Stomach (tissue), 9 donors: ENCODE data around the gene RNF130. TPM values are rescaled to one million over a fixed set of nuclear protein-coding genes. Genes with fewer than 3 reads are reported as not detected.

ENCODE experiments used
- DNase-seq, 2 donors: peaks; one replicate each; pipeline versions ENCODE4 v3.0.0 to v3.0.0-alpha.2; 2013 to 2019
- H3K27ac ChIP-seq, 5 donors: fragments of 200-600 bp in 4 of 5; sonication (generic) in 4 of 5; one replicate each; pipeline ENCODE4 v1.5.1; 2013 to 2019; ENCODE audit warnings: mild to moderate bottlenecking in 1 of 5, moderate library complexity in 1 of 5
- H3K27me3 ChIP-seq, 3 donors: fragments of 200-600 bp; sonication (generic); one replicate each; pipeline ENCODE4 v1.5.1; 2017 to 2019; ENCODE audit warnings: mixed run types in 1 of 3
- H3K36me3 ChIP-seq, 4 donors: fragments of 200-600 bp; sonication (generic); 1 replicate in 3 of 4; 2 replicates in 1 of 4; pipeline ENCODE4 v1.5.1; 2016 to 2019
- H3K4me1 ChIP-seq, 4 donors: fragments of 200-600 bp; sonication (generic); one replicate each; pipeline ENCODE4 v1.5.1; 2016 to 2019
- H3K4me3 ChIP-seq, 4 donors: fragments of 200-600 bp; sonication (generic) in 3 of 4; one replicate each; pipeline ENCODE4 v1.5.1; 2016 to 2019; ENCODE audit warnings: mild to moderate bottlenecking in 1 of 4
- H3K9me3 ChIP-seq, 4 donors: fragments of 200-600 bp; sonication (generic); one replicate each; pipeline ENCODE4 v1.5.1; 2016 to 2019
- EP300 ChIP-seq: sonication (generic); formaldehyde crosslinking; IDR thresholded peaks from one replicate; pipeline ENCODE4 v1.6.1; 2017; ENCODE audit warnings: antibody characterized with exemption
- POLR2A ChIP-seq, 4 donors: fragments of 450-650 bp; IDR thresholded peaks; one replicate each; pipeline ENCODE4 v1.6.1; 2016; ENCODE audit warnings: antibody characterized with exemption in 4 of 4, control low read depth in 2 of 4, mild to moderate bottlenecking in 1 of 4, moderate library complexity in 1 of 4
- POLR2AphosphoS5 ChIP-seq, 3 donors: sonication (generic); formaldehyde crosslinking; IDR thresholded peaks; one replicate each; pipeline ENCODE4 v1.6.1; 2016; ENCODE audit warnings: antibody characterized with exemption in 3 of 3
- WGBS, 5 donors: extraction: QIAGEN DNeasy Blood & Tissue Kit in 3 of 5; methylation state at CpG; one replicate each; pipeline versions ENCODE4 v1.1.5 to v1.1.7; 2013 to 2018; 5-methylcytosine and 5-hydroxymethylcytosine counted together
- intact Hi-C: fragments of 100-400 bp; cut with DNase I; formaldehyde crosslinking; loops from one replicate; pipeline ENCODE4 v1.15.1; 2023; ENCODE audit warnings: low total_unique reads
- polyA plus RNA-seq, 3 donors: library from polyadenylated mRNA; stranded (reverse); fragments of 200-250 nt; gene quantifications; one replicate each; pipeline ENCODE4 v1.2.3, GENCODE V29; 2013
- total RNA-seq, 5 donors: library from RNA; depleted of rRNA; stranded (reverse); fragments of >200 nt; gene quantifications; one replicate each; pipeline versions ENCODE4 v1.1.0 to v1.2.3, GENCODE V29; 2014 to 2016
- TF ChIP-seq, protein P1 (sequence below), 7 experiments: fragments of 450-650 bp in 4 of 7; fragments of 200-600 bp in 3 of 7; sonication (generic) in 3 of 7; IDR thresholded peaks; one replicate each; pipeline ENCODE4 v1.5.1; 2016 to 2019; ENCODE audit warnings: antibody characterized with exemption in 7 of 7, control low read depth in 2 of 7, mild to moderate bottlenecking in 1 of 7
- donor health status: healthy with polysubstance abuse.
- donor health status: Bipolar disorder and iron deficiency.
- donor health status: healthy.

RNF130 gene
- total and polyA plus RNA-seq, 8 donors = 27.0 to 87.8 (median 56.1) TPM

- Histone ChIP-seq H3K9me3 (no peaks in the 10 kb centered on the region), H3K4me3 (no peak overlapping the region), H3K27me3 (no peaks in the 10 kb centered on the region), H3K36me3 (no peaks in the 10 kb centered on the region), H3K4me1 (peaks cover 9 to 54% (median 33%) of the 10 kb centered on the region in 4 donors), H3K27ac (no peak overlapping the region)
- TF ChIP-seq, protein P1, sequence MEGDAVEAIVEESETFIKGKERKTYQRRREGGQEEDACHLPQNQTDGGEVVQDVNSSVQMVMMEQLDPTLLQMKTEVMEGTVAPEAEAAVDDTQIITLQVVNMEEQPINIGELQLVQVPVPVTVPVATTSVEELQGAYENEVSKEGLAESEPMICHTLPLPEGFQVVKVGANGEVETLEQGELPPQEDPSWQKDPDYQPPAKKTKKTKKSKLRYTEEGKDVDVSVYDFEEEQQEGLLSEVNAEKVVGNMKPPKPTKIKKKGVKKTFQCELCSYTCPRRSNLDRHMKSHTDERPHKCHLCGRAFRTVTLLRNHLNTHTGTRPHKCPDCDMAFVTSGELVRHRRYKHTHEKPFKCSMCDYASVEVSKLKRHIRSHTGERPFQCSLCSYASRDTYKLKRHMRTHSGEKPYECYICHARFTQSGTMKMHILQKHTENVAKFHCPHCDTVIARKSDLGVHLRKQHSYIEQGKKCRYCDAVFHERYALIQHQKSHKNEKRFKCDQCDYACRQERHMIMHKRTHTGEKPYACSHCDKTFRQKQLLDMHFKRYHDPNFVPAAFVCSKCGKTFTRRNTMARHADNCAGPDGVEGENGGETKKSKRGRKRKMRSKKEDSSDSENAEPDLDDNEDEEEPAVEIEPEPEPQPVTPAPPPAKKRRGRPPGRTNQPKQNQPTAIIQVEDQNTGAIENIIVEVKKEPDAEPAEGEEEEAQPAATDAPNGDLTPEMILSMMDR (IDR thresholded peaks at IDR 0.05) = no peak
- TF ChIP-seq POLR2A (IDR thresholded peaks at IDR 0.05) = no peak
- no peak for TF ChIP-seq EP300
- TF ChIP-seq POLR2AphosphoS5 (IDR thresholded peaks at IDR 0.05) = no peak
- intact Hi-C loops = no loop called here
- WGBS, 5 donors = 74 to 81% (median 77%) methylated on average over 8 of the region's 8 CpGs
- DNase-seq = no peak
Measured at GRCh38 chr5:180053061-180053602, 18.4 kb downstream of the RNF130 start.

DNA sequence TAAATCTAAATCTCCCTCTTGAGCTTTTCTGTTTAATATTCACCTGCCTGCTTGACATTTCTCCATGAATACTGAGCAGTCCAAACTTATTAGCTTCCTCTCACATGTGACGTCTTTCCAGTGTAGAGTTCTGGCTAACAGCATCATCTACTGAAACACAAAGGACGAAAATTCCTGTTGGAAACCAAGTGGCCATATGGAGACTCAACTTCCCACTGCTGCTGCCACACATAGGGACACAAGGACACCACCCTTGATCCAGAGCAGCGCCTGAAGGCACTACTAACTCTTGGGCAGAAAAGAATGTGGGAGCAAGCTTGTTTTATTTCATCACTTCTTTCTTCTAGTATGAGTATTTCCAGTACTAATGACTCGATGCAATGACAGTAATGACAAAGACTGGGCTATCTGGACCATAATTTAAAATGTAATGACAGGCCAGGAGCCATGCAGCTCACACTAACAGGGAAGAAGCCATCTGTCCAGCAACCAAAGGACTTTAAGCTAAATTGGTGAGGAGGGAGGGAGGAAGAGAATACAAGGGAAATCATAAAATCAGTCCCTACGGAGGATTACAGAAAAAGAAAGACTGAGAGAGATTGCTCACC, 19.2 kb downstream of the RNF130 start:
- 83 to 93% (median 89%) methylated on average over 5 of the region's 5 CpGs for WGBS, 5 donors
- Histone ChIP-seq H3K36me3 (no peaks in the 10 kb centered on the region), H3K9me3 (no peaks in the 10 kb centered on the region), H3K27me3 (no peaks in the 10 kb centered on the region), H3K4me1 (peaks cover 9 to 62% (median 41%) of the 10 kb centered on the region in 4 donors), H3K4me3 (no peak overlapping the region), H3K27ac (no peak overlapping the region)
- DNase-seq = no peak
- intact Hi-C loops = no loop called here
- TF ChIP-seq POLR2A (IDR thresholded peaks at IDR 0.05) = no peak
- TF ChIP-seq, protein P1 (IDR thresholded peaks at IDR 0.05) = no peak
- no peak for TF ChIP-seq POLR2AphosphoS5 (IDR thresholded peaks at IDR 0.05)
- no peak for TF ChIP-seq EP300

GRCh38 chr5:180050121-180050940, 21.2 kb downstream of the RNF130 start:
- no peak overlapping the region for H3K4me3 ChIP-seq
- intact Hi-C loops = no loop called here
- 72 to 86% (median 77%) methylated on average over 9 of the region's 9 CpGs for WGBS, 5 donors
- peaks cover 9 to 70% (median 42%) of the 10 kb centered on the region in 4 donors for H3K4me1 ChIP-seq
- peaks cover 0 to 10% (median 5%) of the 10 kb centered on the region in 4 donors for H3K36me3 ChIP-seq
- no peak overlapping the region for H3K27ac ChIP-seq
- DNase-seq = no peak
- H3K9me3 ChIP-seq = no peaks in the 10 kb centered on the region
- TF ChIP-seq, protein P1 (IDR thresholded peaks at IDR 0.05) = no peak
- TF ChIP-seq POLR2AphosphoS5 (IDR thresholded peaks at IDR 0.05) (no peak), POLR2A (IDR thresholded peaks at IDR 0.05) (no peak), EP300 (no peak)
- no peaks in the 10 kb centered on the region for H3K27me3 ChIP-seq

DNA sequence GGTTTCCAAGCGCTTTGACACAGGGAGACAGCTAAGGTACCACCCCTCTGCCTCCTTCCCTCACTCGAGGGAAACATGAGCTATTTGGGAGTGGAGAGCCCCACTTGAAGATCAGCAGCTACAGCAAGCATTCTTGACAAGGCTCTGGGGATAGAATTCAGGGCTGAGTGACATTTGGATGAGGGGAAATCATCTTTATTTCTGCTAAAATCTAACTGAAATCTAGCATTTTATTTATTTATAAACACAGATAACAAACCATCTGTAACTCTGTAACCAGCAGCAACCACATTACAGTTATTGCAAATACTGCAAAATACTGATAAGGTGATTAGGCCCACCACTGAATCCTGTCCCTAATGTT, 22.4 kb downstream of the RNF130 start:
- Histone ChIP-seq H3K4me3 (no peak overlapping the region), H3K27ac (no peak overlapping the region), H3K27me3 (no peaks in the 10 kb centered on the region), H3K4me1 (peaks cover 9 to 62% (median 41%) of the 10 kb centered on the region in 4 donors), H3K36me3 (peaks cover 0 to 10% (median 5%) of the 10 kb centered on the region in 4 donors), H3K9me3 (no peaks in the 10 kb centered on the region)
- no peak for DNase-seq
- intact Hi-C loops = no loop called here
- 47 to 66% (median 56%) methylated on average over 2 of the region's 2 CpGs for WGBS, 5 donors
- TF ChIP-seq, protein P1 (IDR thresholded peaks at IDR 0.05) = no peak
- TF ChIP-seq POLR2A (IDR thresholded peaks at IDR 0.05) (no peak), POLR2AphosphoS5 (IDR thresholded peaks at IDR 0.05) (no peak), EP300 (no peak)
